HCT116 (cell line): ENCODE results near the gene TNFRSF8. TPM values are rescaled to one million over a fixed set of nuclear protein-coding genes. Genes with fewer than 3 reads are reported as not detected.

Experiments used
- ATAC-seq: fragments of 200-7000 bp; cut with Tn5 transposase; 2 replicates; pipeline ENCODE4 v1.9.1; 2020; ENCODE audit warnings: mild to moderate bottlenecking, moderate library complexity
- BruUV-seq: library from RNA; stranded (reverse); fragments of 400-500 nt; replicated peaks from 2 replicates; lab custom pipeline; 2021; lab: Mats Ljungman, UMichigan
- CTCF ChIA-PET: fragments of 300-600 bp; sonication (Branson Sonifier 250); formaldehyde crosslinking; loops from one replicate; lab custom pipeline; 2021; ENCODE audit warnings: antibody characterized with exemption; lab: Charles Lee
- POLR2A ChIA-PET: fragments of 300-600, 350-600 bp; sonication (Branson Sonifier 250); formaldehyde crosslinking; loops from one replicate; lab custom pipeline; 2021; ENCODE audit warnings: antibody characterized with exemption; lab: Charles Lee
- RAD21 ChIA-PET, 2 experiments: fragments of 300-600 bp; sonication (Branson Sonifier 250); formaldehyde crosslinking; loops; one replicate each; lab custom pipeline; 2023; ENCODE audit warnings: low total read pairs in 2 of 2; ENCODE audit not compliant: uncharacterized antibody in 2 of 2, unreplicated experiment in 2 of 2, low non-redundant PET in 1 of 2; lab: Charles Lee
- DNase-seq: peaks from one replicate; pipeline ENCODE4 v3.0.0-alpha.2; 2010; ENCODE audit warnings: low read depth, low spot score
- H2AFZ ChIP-seq: fragments of 200-600 bp; shearing (Covaris generic), sonication (generic); 2 replicates; pipeline ENCODE4 v1.6.1; 2017; ENCODE audit warnings: low read depth, mixed run types, mixed read lengths, antibody characterized with exemption, low read length; ENCODE audit not compliant: poor library complexity, severe bottlenecking
- H3K27ac ChIP-seq: 2 replicates; pipeline ENCODE4 v1.5.1; 2012; ENCODE audit warnings: low read depth, low read length
- H3K27me3 ChIP-seq: fragments of 200-600 bp; sonication (generic); 2 replicates; pipeline ENCODE4 v1.6.1; 2016; ENCODE audit warnings: mixed run types, low read length, mixed read lengths; ENCODE audit not compliant: insufficient read depth
- H3K36me3 ChIP-seq, 2 experiments: fragments of 200-500 bp in 1 of 2; fragments of 200-600 bp in 1 of 2; sonication (Bioruptor generic) in 1 of 2; sonication (generic) in 1 of 2; 2 replicates each; pipeline versions ENCODE4 v1.5.1 to v1.6.1; 2014 to 2016; ENCODE audit warnings: low read length in 2 of 2, inconsistent platforms in 1 of 2, mixed read lengths in 1 of 2, mixed run types in 1 of 2; ENCODE audit not compliant: insufficient read depth in 2 of 2, control insufficient read depth in 1 of 2
- H3K4me1 ChIP-seq, 2 experiments: fragments of 200-600 bp in 1 of 2; sonication (generic) in 1 of 2; 2 replicates each; pipeline versions ENCODE4 v1.5.1 to v1.6.1; 2012 to 2017; ENCODE audit warnings: low read length in 2 of 2, inconsistent platforms in 1 of 2, mild to moderate bottlenecking in 1 of 2, mixed read lengths in 1 of 2, mixed run types in 1 of 2, moderate library complexity in 1 of 2; ENCODE audit not compliant: insufficient read depth in 2 of 2, control insufficient read depth in 1 of 2
- H3K4me2 ChIP-seq: fragments of 200-600 bp; sonication (generic); 2 replicates; pipeline ENCODE4 v1.6.1; 2017; ENCODE audit warnings: mixed run types, low read length, mixed read lengths
- H3K4me3 ChIP-seq, 2 experiments: fragments of 200-600 bp in 1 of 2; sonication (generic) in 1 of 2; replicated peaks in 1 of 2; 2 replicates each; pipeline ENCODE4 v1.5.1; 2011 to 2016; ENCODE audit warnings: low read length in 2 of 2, control low read depth in 1 of 2, low read depth in 1 of 2, mild to moderate bottlenecking in 1 of 2, mixed read lengths in 1 of 2, mixed run types in 1 of 2
- H3K79me2 ChIP-seq: fragments of 200-600 bp; sonication (generic); 2 replicates; pipeline ENCODE4 v1.6.1; 2017; ENCODE audit warnings: mild to moderate bottlenecking, mixed run types, low read length, moderate library complexity, mixed read lengths; ENCODE audit not compliant: insufficient read depth
- H3K9ac ChIP-seq: fragments of 200-600 bp; sonication (generic); 2 replicates; pipeline ENCODE4 v1.6.1; 2016; ENCODE audit warnings: low read length, mixed read lengths
- H3K9me2 ChIP-seq: fragments of 200-600 bp; sonication (generic), shearing (Covaris generic); 2 replicates; pipeline ENCODE4 v1.6.1; 2017; ENCODE audit warnings: mixed run types, mild to moderate bottlenecking, moderate library complexity; ENCODE audit not compliant: insufficient read depth
- H3K9me3 ChIP-seq, 2 experiments: fragments of 200-500 bp in 1 of 2; fragments of 200-600 bp in 1 of 2; sonication (Bioruptor generic) in 1 of 2; sonication (generic) in 1 of 2; 2 replicates each; pipeline ENCODE4 v1.6.1; 2014 to 2017; ENCODE audit warnings: low read length in 2 of 2, mixed read lengths in 2 of 2, inconsistent platforms in 1 of 2, low read depth in 1 of 2, mild to moderate bottlenecking in 1 of 2, mixed run types in 1 of 2, moderate library complexity in 1 of 2; ENCODE audit not compliant: control insufficient read depth in 1 of 2, insufficient read depth in 1 of 2
- H4K20me1 ChIP-seq: fragments of 200-600 bp; sonication (generic), shearing (Covaris generic); 2 replicates; pipeline ENCODE4 v1.6.1; 2017; ENCODE audit warnings: mixed run types, mild to moderate bottlenecking, moderate library complexity; ENCODE audit not compliant: insufficient read depth
- CBX3 ChIP-seq: IDR thresholded peaks from 2 replicates; pipeline ENCODE4 v1.6.1; 2012; ENCODE audit warnings: low read depth
- CTCF ChIP-seq, 3 experiments: fragments of 200-600 bp in 1 of 3; sonication (generic) in 1 of 3; IDR thresholded peaks in 2 of 3; conservative IDR thresholded peaks in 1 of 3; 2 replicates each; pipeline ENCODE4 v1.5.1; 2012 to 2017; ENCODE audit warnings: low read depth in 2 of 3, low read length in 2 of 3, antibody characterized with exemption in 1 of 3, borderline replicate concordance in 1 of 3, control low read depth in 1 of 3, mild to moderate bottlenecking in 1 of 3, mixed read lengths in 1 of 3, mixed run types in 1 of 3, moderate library complexity in 1 of 3; ENCODE audit not compliant: insufficient read depth in 1 of 3
- EZH2 ChIP-seq: fragments of 200-600 bp; sonication (generic); IDR thresholded peaks from 2 replicates; pipeline ENCODE4 v1.6.1; 2017; ENCODE audit warnings: antibody characterized with exemption, mixed run types
- FOSL1 ChIP-seq: IDR thresholded peaks from 2 replicates; pipeline ENCODE4 v1.6.1; 2012; ENCODE audit warnings: low read depth
- JUND ChIP-seq: IDR thresholded peaks from 2 replicates; pipeline ENCODE4 v1.6.1; 2012
- POLR2A ChIP-seq: IDR thresholded peaks from 2 replicates; pipeline ENCODE4 v1.7.0; 2011; ENCODE audit warnings: borderline replicate concordance; ENCODE audit not compliant: insufficient read depth, insufficient read length; ENCODE audit errors: extremely low read depth
- RAD21 ChIP-seq: IDR thresholded peaks from 2 replicates; pipeline ENCODE4 v1.6.1; 2012; ENCODE audit warnings: low read depth, mild to moderate bottlenecking
- REST ChIP-seq: IDR thresholded peaks from 2 replicates; pipeline ENCODE4 v1.6.1; 2012; ENCODE audit warnings: low read depth
- SIN3A ChIP-seq: IDR thresholded peaks from 2 replicates; pipeline ENCODE4 v1.6.1; 2012; ENCODE audit warnings: low read depth
- SRF ChIP-seq: IDR thresholded peaks from 2 replicates; pipeline ENCODE4 v1.6.1; 2012; ENCODE audit warnings: low read depth
- YY1 ChIP-seq: IDR thresholded peaks from 2 replicates; pipeline ENCODE4 v1.6.1; 2011; ENCODE audit warnings: low read length, low read depth, moderate library complexity, mild to moderate bottlenecking; ENCODE audit not compliant: insufficient replicate concordance; ENCODE audit errors: extremely low read depth
- ZFX ChIP-seq: fragments of 450-650 bp; IDR thresholded peaks from 2 replicates; pipeline ENCODE4 v1.6.1; 2017
- ZNF274 ChIP-seq: fragments of 200-500 bp; sonication (Bioruptor generic); IDR thresholded peaks from 2 replicates; pipeline ENCODE4 v1.6.1; 2014; ENCODE audit warnings: mild to moderate bottlenecking, low read depth, low read length, inconsistent platforms
- intact Hi-C: fragments of 100-400 bp; cut with micrococcal nuclease; formaldehyde crosslinking; loops from 2 replicates; pipeline ENCODE4 v1.10.0; 2022
- total RNA-seq: library from RNA; stranded (reverse); gene quantifications from one replicate; pipeline ENCODE4 v1.2.1, GENCODE V29; 2021; ENCODE audit not compliant: unreplicated experiment

TNFRSF8 gene
- total RNA-seq, 1 experiment from 2014 or later: 0.17 TPM

- Histone ChIP-seq H3K79me2 (no peaks in the 10 kb centered on the region), H3K9ac (no peak overlapping the region), H3K27ac (no peak overlapping the region), H3K36me3 (no peaks in the 10 kb centered on the region), H3K4me1 (peaks cover under 1 to 30% of the 10 kb centered on the region in 2 experiments), H3K9me3 (no peaks in the 10 kb centered on the region), H3K9me2 (no peaks in the 10 kb centered on the region), H4K20me1 (no peaks in the 10 kb centered on the region), H3K27me3 (no peaks in the 10 kb centered on the region), H3K4me2 (no peak overlapping the region), H3K4me3 (no peak overlapping the region), H2AFZ (no peak overlapping the region)
- CTCF ChIA-PET: no interaction called here
- no peak for TF ChIP-seq ZNF274
- RAD21 ChIA-PET: no interaction called here
- POLR2A ChIA-PET: no interaction called here
- BruUV-seq: no TSS peak
- intact Hi-C loops: no loop called here
- no peak for ATAC-seq
- no peak for DNase-seq
Measured at GRCh38 chr1:12167493-12168429, 104.7 kb downstream of the TNFRSF8 start.

GRCh38 chr1:12168451-12169160 is 105.5 kb downstream of the TNFRSF8 start:
- Histone ChIP-seq H4K20me1 (no peaks in the 10 kb centered on the region), H3K4me1 (peaks cover 0 to 21% of the 10 kb centered on the region in 2 experiments; a peak in 1 of 4 replicates), H3K79me2 (no peaks in the 10 kb centered on the region), H3K27ac (no peak overlapping the region)
- no TSS peak for BruUV-seq
- TF ChIP-seq REST (no peak), SIN3A (no peak), YY1 (no peak), RAD21 (no peak), FOSL1 (no peak), CBX3 (no peak), EZH2 (no peak), POLR2A (no peak), ZNF274 (no peak), CTCF (IDR thresholded peaks at IDR 0.05 in 2 of 3, conservative IDR thresholded peaks at IDR 0.05 in 1 of 3; ENCODE audit: borderline replicate concordance in 1 of 3, insufficient read depth in 1 of 3, low read depth in 2 of 3, low read length in 2 of 3) (no peak), SRF (no peak), ZFX (no peak), JUND (no peak)
- TF ChIP-seq, all 23 proteins: peak for 0
- ChIA-PET RAD21 (no interaction called here), CTCF (no interaction called here), POLR2A (no interaction called here)
- DNase-seq (no peak), ATAC-seq (no peak)
- Histone ChIP-seq H3K4me2 (no peak overlapping the region), H3K36me3 (no peaks in the 10 kb centered on the region), H3K27me3 (no peaks in the 10 kb centered on the region), H2AFZ (no peak overlapping the region), H3K9ac (no peak overlapping the region), H3K9me2 (no peaks in the 10 kb centered on the region), H3K9me3 (no peaks in the 10 kb centered on the region), H3K4me3 (no peak overlapping the region)
- intact Hi-C loops: no loop called here
